HUES6 (cell line): Measurements from ENCODE around the gene GHITM.
A peak's percentile ranks its signal among the peaks of the same experiment; 100 is the strongest.
"Not testable (repeated sequence)": the region's sequence is repeated elsewhere in the genome, so short reads cannot be mapped to it uniquely, and the experiment has no call there.

Experiments
- H3K27ac ChIP-seq: 2 replicates; pipeline ENCODE4 v1.7.0; 2013; ENCODE audit warnings: low read depth, mild to moderate bottlenecking, low read length, inconsistent platforms
- H3K27me3 ChIP-seq: 2 replicates; pipeline ENCODE4 v1.6.1; 2013; ENCODE audit warnings: low read length; ENCODE audit not compliant: control insufficient read depth, insufficient read depth
- H3K36me3 ChIP-seq: 2 replicates; pipeline ENCODE4 v1.6.1; 2013; ENCODE audit warnings: low read length; ENCODE audit not compliant: control insufficient read depth, insufficient read depth
- H3K4me1 ChIP-seq: 2 replicates; pipeline ENCODE4 v1.6.1; 2013; ENCODE audit warnings: low read length; ENCODE audit not compliant: control insufficient read depth, insufficient read depth
- H3K4me3 ChIP-seq: 2 replicates; pipeline ENCODE4 v1.5.1; 2013; ENCODE audit warnings: low read depth, low read length
- H3K9ac ChIP-seq: one replicate; pipeline ENCODE4 v1.6.1; 2013; ENCODE audit warnings: mild to moderate bottlenecking, low read length
- H3K9me3 ChIP-seq: 2 replicates; pipeline ENCODE4 v1.6.1; 2013; ENCODE audit warnings: low read depth, low read length; ENCODE audit not compliant: control insufficient read depth, insufficient read depth

GHITM gene

GRCh38 chr10:84148006-84148597, 8.8 kb downstream of the GHITM start:
- peaks cover 94% of the 10 kb centered on the region for H3K36me3 ChIP-seq
- not testable (repeated sequence) for H3K4me3 ChIP-seq, H3K27me3 ChIP-seq

GRCh38 chr10:84149854-84150253, 10.5 kb downstream of the GHITM start:
- H3K9me3 ChIP-seq: no peaks in the 10 kb centered on the region
- H3K27ac ChIP-seq: no peak overlapping the region
- peaks cover 91% of the 10 kb centered on the region for H3K36me3 ChIP-seq
- H3K4me3 ChIP-seq: no peak overlapping the region
- H3K9ac ChIP-seq: no peak overlapping the region
- no peaks in the 10 kb centered on the region for H3K4me1 ChIP-seq
- no peaks in the 10 kb centered on the region for H3K27me3 ChIP-seq

More at GRCh38 chr10:84148006-84148597, 8.8 kb downstream of the GHITM start:
- not testable (repeated sequence) for H3K9me3 ChIP-seq, H3K4me1 ChIP-seq, H3K27ac ChIP-seq, H3K9ac ChIP-seq

GRCh38 chr10:84152769-84153168, 13.5 kb downstream of the GHITM start:
- no peak overlapping the region for H3K27ac ChIP-seq
- H3K27me3 ChIP-seq: no peaks in the 10 kb centered on the region
- no peaks in the 10 kb centered on the region for H3K9me3 ChIP-seq
- peaks cover 69% of the 10 kb centered on the region for H3K36me3 ChIP-seq
- no peak overlapping the region for H3K4me3 ChIP-seq
- no peak overlapping the region for H3K9ac ChIP-seq
- H3K4me1 ChIP-seq: no peaks in the 10 kb centered on the region

GRCh38 chr10:84155521-84155920, 16.2 kb downstream of the GHITM start:
- no peaks in the 10 kb centered on the region for H3K9me3 ChIP-seq
- H3K9ac ChIP-seq: no peak overlapping the region
- H3K36me3 ChIP-seq: peaks cover 46% of the 10 kb centered on the region
- peaks cover 13% of the 10 kb centered on the region for H3K4me1 ChIP-seq
- no peak overlapping the region for H3K4me3 ChIP-seq
- no peak overlapping the region for H3K27ac ChIP-seq
- H3K27me3 ChIP-seq: no peaks in the 10 kb centered on the region

GRCh38 chr10:84156009-84156408, 16.7 kb downstream of the GHITM start:
- H3K4me1 ChIP-seq: peaks cover 17% of the 10 kb centered on the region
- no peak overlapping the region for H3K4me3 ChIP-seq
- H3K36me3 ChIP-seq: peaks cover 41% of the 10 kb centered on the region
- H3K9ac ChIP-seq: no peak overlapping the region
- H3K27me3 ChIP-seq: no peaks in the 10 kb centered on the region
- H3K27ac ChIP-seq: no peak overlapping the region
- no peaks in the 10 kb centered on the region for H3K9me3 ChIP-seq

- no peak overlapping the region for H3K27ac ChIP-seq
- peaks cover 25% of the 10 kb centered on the region for H3K4me1 ChIP-seq
- H3K36me3 ChIP-seq: peaks cover 34% of the 10 kb centered on the region
- H3K9me3 ChIP-seq: no peaks in the 10 kb centered on the region
- H3K27me3 ChIP-seq: no peaks in the 10 kb centered on the region
- no peak overlapping the region for H3K9ac ChIP-seq
- H3K4me3 ChIP-seq: no peak overlapping the region
Observed at GRCh38 chr10:84156768-84157167, 17.5 kb downstream of the GHITM start.

GRCh38 chr10:84158061-84158460, 18.8 kb downstream of the GHITM start:
- no peak overlapping the region for H3K27ac ChIP-seq
- H3K27me3 ChIP-seq: no peaks in the 10 kb centered on the region
- H3K36me3 ChIP-seq: peaks cover 21% of the 10 kb centered on the region
- peaks cover 34% of the 10 kb centered on the region for H3K4me1 ChIP-seq
- H3K9me3 ChIP-seq: no peaks in the 10 kb centered on the region
- no peak overlapping the region for H3K9ac ChIP-seq
- H3K4me3 ChIP-seq: no peak overlapping the region

GRCh38 chr10:84158550-84158949, 19.2 kb downstream of the GHITM start:
- H3K9me3 ChIP-seq: no peaks in the 10 kb centered on the region
- peaks cover 39% of the 10 kb centered on the region for H3K4me1 ChIP-seq
- no peak overlapping the region for H3K27ac ChIP-seq
- no peak overlapping the region for H3K4me3 ChIP-seq
- H3K36me3 ChIP-seq: peaks cover 16% of the 10 kb centered on the region
- no peaks in the 10 kb centered on the region for H3K27me3 ChIP-seq
- H3K9ac ChIP-seq: no peak overlapping the region

GRCh38 chr10:84159076-84159685, 19.9 kb downstream of the GHITM start:
- H3K9ac ChIP-seq: no peak overlapping the region
- no peaks in the 10 kb centered on the region for H3K9me3 ChIP-seq
- peaks cover 45% of the 10 kb centered on the region for H3K4me1 ChIP-seq
- H3K36me3 ChIP-seq: peaks cover 10% of the 10 kb centered on the region
- H3K27ac ChIP-seq: no peak overlapping the region
- no peaks in the 10 kb centered on the region for H3K27me3 ChIP-seq
- no peak overlapping the region for H3K4me3 ChIP-seq

GRCh38 chr10:84160663-84161362, 21.5 kb downstream of the GHITM start:
- H3K4me1 ChIP-seq: peaks cover 60% of the 10 kb centered on the region

GRCh38 chr10:84163996-84164395, 24.7 kb downstream of the GHITM start:
- H3K4me1 ChIP-seq: peaks cover 58% of the 10 kb centered on the region
- H3K27me3 ChIP-seq: no peaks in the 10 kb centered on the region
- peak overlapping the region; percentile 29 for H3K9ac ChIP-seq
- no peaks in the 10 kb centered on the region for H3K36me3 ChIP-seq
- peak overlapping the region; percentile 10; the same call in 1 of the 2 replicates for H3K4me3 ChIP-seq
- H3K9me3 ChIP-seq: peaks cover 5% of the 10 kb centered on the region
- H3K27ac ChIP-seq: peak overlapping the region; percentile 42; the same call in 1 of the 2 replicates

More at GRCh38 chr10:84160663-84161362, 21.5 kb downstream of the GHITM start:
- Histone ChIP-seq H3K27me3 (no peaks in the 10 kb centered on the region), H3K9me3 (no peaks in the 10 kb centered on the region), H3K36me3 (0 out of 2 replicates have a peak, but pooled peaks cover under 1% of the 10 kb centered on the region), H3K9ac (no peak overlapping the region), H3K4me3 (no peak overlapping the region), H3K27ac (no peak overlapping the region)
